Sigmoid colon (tissue), 4 donors: Measurements from ENCODE around the gene SMIM29.

Experiments used
- POLR2A ChIP-seq, 2 donors: fragments of 450-650 bp; IDR thresholded peaks; one replicate each; pipeline ENCODE4 v1.6.1; 2016; ENCODE audit warnings: antibody characterized with exemption in 2 of 2, mild to moderate bottlenecking in 2 of 2, moderate library complexity in 2 of 2
- POLR2AphosphoS5 ChIP-seq, 4 donors: sonication (generic); formaldehyde crosslinking; IDR thresholded peaks; one replicate each; pipeline ENCODE4 v1.6.1; 2017; ENCODE audit warnings: antibody characterized with exemption in 4 of 4
- TF ChIP-seq, protein P1 (sequence below), 4 experiments: fragments of 450-650 bp in 3 of 4; fragments of 200-600 bp in 1 of 4; IDR thresholded peaks; one replicate each; pipeline ENCODE4 v1.5.1; 2016 to 2019; ENCODE audit warnings: antibody characterized with exemption in 4 of 4, mild to moderate bottlenecking in 3 of 4, moderate library complexity in 2 of 4

DNA sequence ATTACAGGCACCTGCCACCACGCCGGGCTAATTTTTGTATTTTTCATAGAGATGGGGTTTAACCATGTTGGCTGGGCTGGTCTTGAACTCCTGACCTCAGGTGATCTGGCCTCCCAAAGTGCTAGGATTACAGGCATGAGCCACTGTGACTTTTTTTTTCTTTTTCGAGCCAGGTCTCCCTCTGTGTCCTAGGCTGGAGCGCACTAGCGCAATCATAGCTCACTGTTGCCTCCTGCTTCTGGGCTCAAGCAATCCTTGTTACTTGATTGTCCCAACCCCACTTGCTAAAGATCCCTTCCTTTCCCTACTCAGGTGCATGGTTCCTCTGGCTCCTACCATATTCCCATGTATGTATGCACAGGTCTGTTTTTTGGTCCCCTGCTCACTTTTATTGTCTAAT, 27.4 kb upstream of the SMIM29 start:
- TF ChIP-seq, protein P1, sequence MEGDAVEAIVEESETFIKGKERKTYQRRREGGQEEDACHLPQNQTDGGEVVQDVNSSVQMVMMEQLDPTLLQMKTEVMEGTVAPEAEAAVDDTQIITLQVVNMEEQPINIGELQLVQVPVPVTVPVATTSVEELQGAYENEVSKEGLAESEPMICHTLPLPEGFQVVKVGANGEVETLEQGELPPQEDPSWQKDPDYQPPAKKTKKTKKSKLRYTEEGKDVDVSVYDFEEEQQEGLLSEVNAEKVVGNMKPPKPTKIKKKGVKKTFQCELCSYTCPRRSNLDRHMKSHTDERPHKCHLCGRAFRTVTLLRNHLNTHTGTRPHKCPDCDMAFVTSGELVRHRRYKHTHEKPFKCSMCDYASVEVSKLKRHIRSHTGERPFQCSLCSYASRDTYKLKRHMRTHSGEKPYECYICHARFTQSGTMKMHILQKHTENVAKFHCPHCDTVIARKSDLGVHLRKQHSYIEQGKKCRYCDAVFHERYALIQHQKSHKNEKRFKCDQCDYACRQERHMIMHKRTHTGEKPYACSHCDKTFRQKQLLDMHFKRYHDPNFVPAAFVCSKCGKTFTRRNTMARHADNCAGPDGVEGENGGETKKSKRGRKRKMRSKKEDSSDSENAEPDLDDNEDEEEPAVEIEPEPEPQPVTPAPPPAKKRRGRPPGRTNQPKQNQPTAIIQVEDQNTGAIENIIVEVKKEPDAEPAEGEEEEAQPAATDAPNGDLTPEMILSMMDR (IDR thresholded peaks at IDR 0.05) = no peak
- TF ChIP-seq POLR2AphosphoS5 (IDR thresholded peaks at IDR 0.05) = no peak
- TF ChIP-seq POLR2A (IDR thresholded peaks at IDR 0.05) = no peak
